HCT116 (cell line): Measurements from ENCODE around the gene BBS9. TPM values are rescaled to one million over a fixed set of nuclear protein-coding genes. Genes with fewer than 3 reads are reported as not detected.

Experiments used
- ATAC-seq: fragments of 200-7000 bp; cut with Tn5 transposase; 2 replicates; pipeline ENCODE4 v1.9.1; 2020; ENCODE audit warnings: mild to moderate bottlenecking, moderate library complexity
- BruUV-seq: library from RNA; stranded (reverse); fragments of 400-500 nt; replicated peaks from 2 replicates; lab custom pipeline; 2021; lab: Mats Ljungman, UMichigan
- CTCF ChIA-PET: fragments of 300-600 bp; sonication (Branson Sonifier 250); formaldehyde crosslinking; loops from one replicate; lab custom pipeline; 2021; ENCODE audit warnings: antibody characterized with exemption; lab: Charles Lee
- POLR2A ChIA-PET: fragments of 300-600, 350-600 bp; sonication (Branson Sonifier 250); formaldehyde crosslinking; loops from one replicate; lab custom pipeline; 2021; ENCODE audit warnings: antibody characterized with exemption; lab: Charles Lee
- RAD21 ChIA-PET, 2 experiments: fragments of 300-600 bp; sonication (Branson Sonifier 250); formaldehyde crosslinking; loops; one replicate each; lab custom pipeline; 2023; ENCODE audit warnings: low total read pairs in 2 of 2; ENCODE audit not compliant: uncharacterized antibody in 2 of 2, unreplicated experiment in 2 of 2, low non-redundant PET in 1 of 2; lab: Charles Lee
- DNase-seq: peaks from one replicate; pipeline ENCODE4 v3.0.0-alpha.2; 2010; ENCODE audit warnings: low read depth, low spot score
- H2AFZ ChIP-seq: fragments of 200-600 bp; shearing (Covaris generic), sonication (generic); 2 replicates; pipeline ENCODE4 v1.6.1; 2017; ENCODE audit warnings: low read depth, mixed run types, mixed read lengths, antibody characterized with exemption, low read length; ENCODE audit not compliant: poor library complexity, severe bottlenecking
- H3K27ac ChIP-seq: 2 replicates; pipeline ENCODE4 v1.5.1; 2012; ENCODE audit warnings: low read depth, low read length
- H3K27me3 ChIP-seq: fragments of 200-600 bp; sonication (generic); 2 replicates; pipeline ENCODE4 v1.6.1; 2016; ENCODE audit warnings: mixed run types, low read length, mixed read lengths; ENCODE audit not compliant: insufficient read depth
- H3K36me3 ChIP-seq, 2 experiments: fragments of 200-500 bp in 1 of 2; fragments of 200-600 bp in 1 of 2; sonication (Bioruptor generic) in 1 of 2; sonication (generic) in 1 of 2; 2 replicates each; pipeline versions ENCODE4 v1.5.1 to v1.6.1; 2014 to 2016; ENCODE audit warnings: low read length in 2 of 2, inconsistent platforms in 1 of 2, mixed read lengths in 1 of 2, mixed run types in 1 of 2; ENCODE audit not compliant: insufficient read depth in 2 of 2, control insufficient read depth in 1 of 2
- H3K4me1 ChIP-seq, 2 experiments: fragments of 200-600 bp in 1 of 2; sonication (generic) in 1 of 2; 2 replicates each; pipeline versions ENCODE4 v1.5.1 to v1.6.1; 2012 to 2017; ENCODE audit warnings: low read length in 2 of 2, inconsistent platforms in 1 of 2, mild to moderate bottlenecking in 1 of 2, mixed read lengths in 1 of 2, mixed run types in 1 of 2, moderate library complexity in 1 of 2; ENCODE audit not compliant: insufficient read depth in 2 of 2, control insufficient read depth in 1 of 2
- H3K4me2 ChIP-seq: fragments of 200-600 bp; sonication (generic); 2 replicates; pipeline ENCODE4 v1.6.1; 2017; ENCODE audit warnings: mixed run types, low read length, mixed read lengths
- H3K4me3 ChIP-seq, 2 experiments: fragments of 200-600 bp in 1 of 2; sonication (generic) in 1 of 2; replicated peaks in 1 of 2; 2 replicates each; pipeline ENCODE4 v1.5.1; 2011 to 2016; ENCODE audit warnings: low read length in 2 of 2, control low read depth in 1 of 2, low read depth in 1 of 2, mild to moderate bottlenecking in 1 of 2, mixed read lengths in 1 of 2, mixed run types in 1 of 2
- H3K79me2 ChIP-seq: fragments of 200-600 bp; sonication (generic); 2 replicates; pipeline ENCODE4 v1.6.1; 2017; ENCODE audit warnings: mild to moderate bottlenecking, mixed run types, low read length, moderate library complexity, mixed read lengths; ENCODE audit not compliant: insufficient read depth
- H3K9ac ChIP-seq: fragments of 200-600 bp; sonication (generic); 2 replicates; pipeline ENCODE4 v1.6.1; 2016; ENCODE audit warnings: low read length, mixed read lengths
- H3K9me2 ChIP-seq: fragments of 200-600 bp; sonication (generic), shearing (Covaris generic); 2 replicates; pipeline ENCODE4 v1.6.1; 2017; ENCODE audit warnings: mixed run types, mild to moderate bottlenecking, moderate library complexity; ENCODE audit not compliant: insufficient read depth
- H3K9me3 ChIP-seq, 2 experiments: fragments of 200-500 bp in 1 of 2; fragments of 200-600 bp in 1 of 2; sonication (Bioruptor generic) in 1 of 2; sonication (generic) in 1 of 2; 2 replicates each; pipeline ENCODE4 v1.6.1; 2014 to 2017; ENCODE audit warnings: low read length in 2 of 2, mixed read lengths in 2 of 2, inconsistent platforms in 1 of 2, low read depth in 1 of 2, mild to moderate bottlenecking in 1 of 2, mixed run types in 1 of 2, moderate library complexity in 1 of 2; ENCODE audit not compliant: control insufficient read depth in 1 of 2, insufficient read depth in 1 of 2
- H4K20me1 ChIP-seq: fragments of 200-600 bp; sonication (generic), shearing (Covaris generic); 2 replicates; pipeline ENCODE4 v1.6.1; 2017; ENCODE audit warnings: mixed run types, mild to moderate bottlenecking, moderate library complexity; ENCODE audit not compliant: insufficient read depth
- ATF3 ChIP-seq: IDR thresholded peaks from 2 replicates; pipeline ENCODE4 v1.6.1; 2012
- CEBPB ChIP-seq: IDR thresholded peaks from 2 replicates; pipeline ENCODE4 v1.6.1; 2012; ENCODE audit warnings: low read depth
- ELF1 ChIP-seq: IDR thresholded peaks from 2 replicates; pipeline ENCODE4 v1.6.1; 2012; ENCODE audit warnings: low read depth, borderline replicate concordance
- EZH2phosphoT487 ChIP-seq: fragments of 200-600 bp; IDR thresholded peaks from 2 replicates; pipeline ENCODE4 v1.6.1; 2018; ENCODE audit warnings: antibody characterized with exemption, borderline replicate concordance
- FOSL1 ChIP-seq: IDR thresholded peaks from 2 replicates; pipeline ENCODE4 v1.6.1; 2012; ENCODE audit warnings: low read depth
- JUND ChIP-seq: IDR thresholded peaks from 2 replicates; pipeline ENCODE4 v1.6.1; 2012
- MAX ChIP-seq: IDR thresholded peaks from 2 replicates; pipeline ENCODE4 v1.6.1; 2012
- POLR2A ChIP-seq: IDR thresholded peaks from 2 replicates; pipeline ENCODE4 v1.7.0; 2011; ENCODE audit warnings: borderline replicate concordance; ENCODE audit not compliant: insufficient read depth, insufficient read length; ENCODE audit errors: extremely low read depth
- POLR2AphosphoS5 ChIP-seq: IDR thresholded peaks from 2 replicates; pipeline ENCODE4 v1.6.1; 2011; ENCODE audit warnings: mild to moderate bottlenecking, low read depth, low read length, moderate library complexity
- RAD21 ChIP-seq: IDR thresholded peaks from 2 replicates; pipeline ENCODE4 v1.6.1; 2012; ENCODE audit warnings: low read depth, mild to moderate bottlenecking
- SIN3A ChIP-seq: IDR thresholded peaks from 2 replicates; pipeline ENCODE4 v1.6.1; 2012; ENCODE audit warnings: low read depth
- SRF ChIP-seq: IDR thresholded peaks from 2 replicates; pipeline ENCODE4 v1.6.1; 2012; ENCODE audit warnings: low read depth
- TCF7L2 ChIP-seq: IDR thresholded peaks from 2 replicates; pipeline ENCODE4 v1.7.0; 2011; ENCODE audit warnings: borderline replicate concordance, inconsistent platforms; ENCODE audit not compliant: insufficient read depth, insufficient read length; ENCODE audit errors: extremely low read depth
- YY1 ChIP-seq: IDR thresholded peaks from 2 replicates; pipeline ENCODE4 v1.6.1; 2011; ENCODE audit warnings: low read length, low read depth, moderate library complexity, mild to moderate bottlenecking; ENCODE audit not compliant: insufficient replicate concordance; ENCODE audit errors: extremely low read depth
- ZBTB33 ChIP-seq: IDR thresholded peaks from 2 replicates; pipeline ENCODE4 v1.6.1; 2011; ENCODE audit warnings: mild to moderate bottlenecking, low read length, moderate library complexity; ENCODE audit not compliant: insufficient replicate concordance; ENCODE audit errors: extremely low read depth
- ZFX ChIP-seq: fragments of 450-650 bp; IDR thresholded peaks from 2 replicates; pipeline ENCODE4 v1.6.1; 2017
- ZNF274 ChIP-seq: fragments of 200-500 bp; sonication (Bioruptor generic); IDR thresholded peaks from 2 replicates; pipeline ENCODE4 v1.6.1; 2014; ENCODE audit warnings: mild to moderate bottlenecking, low read depth, low read length, inconsistent platforms
- intact Hi-C: fragments of 100-400 bp; cut with micrococcal nuclease; formaldehyde crosslinking; loops from 2 replicates; pipeline ENCODE4 v1.10.0; 2022
- total RNA-seq: library from RNA; stranded (reverse); gene quantifications from one replicate; pipeline ENCODE4 v1.2.1, GENCODE V29; 2021; ENCODE audit not compliant: unreplicated experiment
- TF ChIP-seq, protein P1 (sequence below): IDR thresholded peaks from 2 replicates; pipeline ENCODE4 v1.6.1; 2012; ENCODE audit warnings: low read depth

BBS9 gene
- total RNA-seq, 1 experiment from 2014 or later: 7.1 TPM

- H4K20me1 ChIP-seq: no peaks in the 10 kb centered on the region
- H3K79me2 ChIP-seq: no peaks in the 10 kb centered on the region
- no TSS peak for BruUV-seq
- ATAC-seq: no peak
- no peaks in the 10 kb centered on the region for H3K4me1 ChIP-seq
- ChIA-PET POLR2A (no interaction called here), RAD21 (no interaction called here)
- H3K4me2 ChIP-seq: no peak overlapping the region
- no peak overlapping the region for H3K4me3 ChIP-seq
- H3K27ac ChIP-seq: no peak overlapping the region
- no peak for DNase-seq
- no peaks in the 10 kb centered on the region for H3K9me3 ChIP-seq
- no peaks in the 10 kb centered on the region for H3K27me3 ChIP-seq
- no peak overlapping the region for H3K9ac ChIP-seq
- TF ChIP-seq ATF3: no peak
- no peak for TF ChIP-seq FOSL1
- no peak for TF ChIP-seq ZBTB33
- no peak for TF ChIP-seq POLR2A
- TF ChIP-seq SIN3A: no peak
- no peak for TF ChIP-seq SRF
- TF ChIP-seq, protein P1, sequence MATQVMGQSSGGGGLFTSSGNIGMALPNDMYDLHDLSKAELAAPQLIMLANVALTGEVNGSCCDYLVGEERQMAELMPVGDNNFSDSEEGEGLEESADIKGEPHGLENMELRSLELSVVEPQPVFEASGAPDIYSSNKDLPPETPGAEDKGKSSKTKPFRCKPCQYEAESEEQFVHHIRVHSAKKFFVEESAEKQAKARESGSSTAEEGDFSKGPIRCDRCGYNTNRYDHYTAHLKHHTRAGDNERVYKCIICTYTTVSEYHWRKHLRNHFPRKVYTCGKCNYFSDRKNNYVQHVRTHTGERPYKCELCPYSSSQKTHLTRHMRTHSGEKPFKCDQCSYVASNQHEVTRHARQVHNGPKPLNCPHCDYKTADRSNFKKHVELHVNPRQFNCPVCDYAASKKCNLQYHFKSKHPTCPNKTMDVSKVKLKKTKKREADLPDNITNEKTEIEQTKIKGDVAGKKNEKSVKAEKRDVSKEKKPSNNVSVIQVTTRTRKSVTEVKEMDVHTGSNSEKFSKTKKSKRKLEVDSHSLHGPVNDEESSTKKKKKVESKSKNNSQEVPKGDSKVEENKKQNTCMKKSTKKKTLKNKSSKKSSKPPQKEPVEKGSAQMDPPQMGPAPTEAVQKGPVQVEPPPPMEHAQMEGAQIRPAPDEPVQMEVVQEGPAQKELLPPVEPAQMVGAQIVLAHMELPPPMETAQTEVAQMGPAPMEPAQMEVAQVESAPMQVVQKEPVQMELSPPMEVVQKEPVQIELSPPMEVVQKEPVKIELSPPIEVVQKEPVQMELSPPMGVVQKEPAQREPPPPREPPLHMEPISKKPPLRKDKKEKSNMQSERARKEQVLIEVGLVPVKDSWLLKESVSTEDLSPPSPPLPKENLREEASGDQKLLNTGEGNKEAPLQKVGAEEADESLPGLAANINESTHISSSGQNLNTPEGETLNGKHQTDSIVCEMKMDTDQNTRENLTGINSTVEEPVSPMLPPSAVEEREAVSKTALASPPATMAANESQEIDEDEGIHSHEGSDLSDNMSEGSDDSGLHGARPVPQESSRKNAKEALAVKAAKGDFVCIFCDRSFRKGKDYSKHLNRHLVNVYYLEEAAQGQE: no peak
- no peak for TF ChIP-seq RAD21
- TF ChIP-seq CEBPB: no peak
- TF ChIP-seq ELF1: no peak
- TF ChIP-seq JUND: no peak
- no peak for TF ChIP-seq ZFX
- no peak for TF ChIP-seq EZH2phosphoT487
- no peak for TF ChIP-seq YY1
- TF ChIP-seq TCF7L2: no peak
- no peak for TF ChIP-seq POLR2AphosphoS5
- TF ChIP-seq MAX: no peak
- no peak for TF ChIP-seq ZNF274
- TF ChIP-seq, all 23 proteins: peak for 0
- intact Hi-C loops: no loop called here
- no peaks in the 10 kb centered on the region for H3K9me2 ChIP-seq
- CTCF ChIA-PET: no interaction called here
- no peak overlapping the region for H2AFZ ChIP-seq
- no peaks in the 10 kb centered on the region for H3K36me3 ChIP-seq
Measured at GRCh38 chr7:33346055-33346454, 216.7 kb downstream of the BBS9 start.
